GM12878 (cell line): ENCODE results near the gene PRKACG. TPM values are rescaled to one million over a fixed set of nuclear protein-coding genes. Genes with fewer than 3 reads are reported as not detected.

Experiments
- ASH2L ChIP-seq: fragments of 300-600, 200-600 bp; sonication (generic); IDR thresholded peaks from 2 replicates; pipeline ENCODE4 v1.6.1; 2017; ENCODE audit warnings: low read depth, mild to moderate bottlenecking, borderline replicate concordance
- CBX3 ChIP-seq: fragments of 200-600 bp; sonication (generic); IDR thresholded peaks from 2 replicates; pipeline ENCODE4 v1.6.1; 2016; ENCODE audit warnings: low read depth, borderline replicate concordance
- CHD1 ChIP-seq: IDR thresholded peaks from 2 replicates; pipeline ENCODE4 v1.6.1; 2012; ENCODE audit warnings: low read depth, low read length, improper control_type of control experiment
- CREM ChIP-seq: IDR thresholded peaks from 2 replicates; pipeline ENCODE4 v1.6.1; 2014; ENCODE audit warnings: antibody characterized with exemption, low read depth
- ESRRA ChIP-seq: IDR thresholded peaks from 2 replicates; pipeline ENCODE4 v1.6.1; 2012; ENCODE audit warnings: mild to moderate bottlenecking, low read length, improper control_type of control experiment
- JUNB ChIP-seq: IDR thresholded peaks from 2 replicates; pipeline ENCODE4 v1.6.1; 2016; ENCODE audit warnings: antibody characterized with exemption, mild to moderate bottlenecking
- KLF5 ChIP-seq: fragments of 450-650 bp; IDR thresholded peaks from 2 replicates; pipeline ENCODE4 v1.6.1; 2014; ENCODE audit warnings: mild to moderate bottlenecking; ENCODE audit not compliant: partially characterized antibody
- NBN ChIP-seq: fragments of 450-650 bp; IDR thresholded peaks from 2 replicates; pipeline ENCODE4 v1.6.1; 2016
- NFYA ChIP-seq: IDR thresholded peaks from 2 replicates; pipeline ENCODE4 v1.6.1; 2011; ENCODE audit warnings: low read depth, mild to moderate bottlenecking, low read length, improper control_type of control experiment, borderline replicate concordance
- PAX5 ChIP-seq: IDR thresholded peaks from 2 replicates; pipeline ENCODE4 v1.6.1; 2011; ENCODE audit warnings: low read depth, low read length, borderline replicate concordance
- RB1 ChIP-seq: fragments of 450-650 bp; formaldehyde crosslinking; IDR thresholded peaks from 2 replicates; pipeline ENCODE4 v1.6.1; 2017; ENCODE audit warnings: mild to moderate bottlenecking, borderline replicate concordance
- SIN3A ChIP-seq: IDR thresholded peaks from 2 replicates; pipeline ENCODE4 v1.6.1; 2012; ENCODE audit warnings: low read depth, low read length, improper control_type of control experiment
- SMARCA5 ChIP-seq: fragments of 450-650 bp; IDR thresholded peaks from 2 replicates; pipeline ENCODE4 v1.6.1; 2017; ENCODE audit warnings: mild to moderate bottlenecking
- SRF ChIP-seq, 2 experiments: IDR thresholded peaks; 2 replicates each; pipeline ENCODE4 v1.6.1; 2011; ENCODE audit warnings: low read depth in 2 of 2, low read length in 2 of 2, mild to moderate bottlenecking in 1 of 2, moderate library complexity in 1 of 2
- WRNIP1 ChIP-seq: IDR thresholded peaks from 2 replicates; pipeline ENCODE4 v1.6.1; 2011; ENCODE audit warnings: low read depth, low read length, improper control_type of control experiment, borderline replicate concordance
- YBX1 ChIP-seq: fragments of 450-650 bp; IDR thresholded peaks from 2 replicates; pipeline ENCODE4 v1.6.1; 2016; ENCODE audit warnings: antibody characterized with exemption
- ZBED1 ChIP-seq: IDR thresholded peaks from 2 replicates; pipeline ENCODE4 v1.6.1; 2016; ENCODE audit warnings: borderline replicate concordance
- ZBTB40 ChIP-seq: fragments of 450-650 bp; IDR thresholded peaks from 2 replicates; pipeline ENCODE4 v1.6.1; 2016; ENCODE audit warnings: mild to moderate bottlenecking, moderate library complexity, borderline replicate concordance
- ZNF274 ChIP-seq: IDR thresholded peaks from one replicate; pipeline ENCODE4 v1.8.0; 2011; ENCODE audit not compliant: insufficient read length, insufficient read depth
- polyA plus RNA-seq, 11 experiments: library from polyadenylated mRNA; depleted of rRNA in 4 of 11; unstranded in 6 of 11; stranded (reverse) in 5 of 11; fragments of >200 nt; fragmentation: Nextera tagmentation in 4 of 11; fragmentation: Illumina TruSeq in 1 of 11; extraction: Ambion mirVana in 4 of 11; extraction: Trizol in 1 of 11; gene quantifications; 1 replicate in 1 of 11; 2 replicates in 10 of 11; pipeline versions ENCODE4 v1.2.1 to v1.2.3, GENCODE V29; 2011 to 2016; ENCODE audit warnings: inconsistent platforms in 2 of 11, missing spikeins in 2 of 11, low read depth in 1 of 11
- total RNA-seq, 4 experiments: library from RNA; depleted of rRNA in 3 of 4; stranded (reverse); fragments of >200 nt in 3 of 4; fragmentation: Illumina TruSeq in 1 of 4; extraction: Trizol in 1 of 4; gene quantifications; 2 replicates each; pipeline versions ENCODE4 v1.2.1 to v1.2.3, GENCODE V29; 2013 to 2021
- TF ChIP-seq, protein P1 (sequence below): fragments of 150-350 bp; IDR thresholded peaks from 2 replicates; pipeline ENCODE4 v1.6.1; 2014; ENCODE audit warnings: mild to moderate bottlenecking, low read depth, low read length
- TF ChIP-seq, protein P2 (sequence below): fragments of 450-650 bp; formaldehyde crosslinking; IDR thresholded peaks from 2 replicates; pipeline ENCODE4 v1.5.0; 2022; ENCODE audit warnings: mild to moderate bottlenecking, missing genetic modification characterization
- TF ChIP-seq, protein P3 (sequence below): fragments of 450-650 bp; IDR thresholded peaks from 2 replicates; pipeline ENCODE4 v1.6.1; 2017; ENCODE audit warnings: mild to moderate bottlenecking, low read depth, inconsistent platforms; ENCODE audit not compliant: poor library complexity, severe bottlenecking

PRKACG gene
- total and polyA plus RNA-seq, 10 of the 15 experiments (the other 5 are each of a cell fraction or from before 2014, with no cell fraction given): not detected

DNA sequence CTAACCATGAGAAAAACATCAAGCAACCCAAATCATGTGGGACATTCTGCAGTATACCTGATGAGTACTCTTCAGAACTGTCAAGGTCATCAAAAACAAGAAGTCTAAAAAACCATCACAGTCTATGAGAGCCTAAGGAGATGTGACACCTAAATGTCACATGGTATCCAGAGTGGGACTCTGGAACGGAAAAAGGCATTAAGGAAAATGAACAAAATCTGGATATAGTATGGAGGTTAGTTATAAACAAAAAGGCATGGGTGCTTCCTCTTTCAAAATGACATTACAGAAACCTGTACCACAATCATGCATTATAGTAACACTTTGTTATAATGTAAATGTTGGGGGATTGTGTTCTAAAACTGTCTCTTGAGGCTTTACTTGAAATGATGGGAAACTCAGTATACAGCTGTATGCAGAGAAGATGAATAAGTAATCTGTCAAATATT is 47.4 kb downstream of the PRKACG start (continued):
- TF ChIP-seq, protein P1, sequence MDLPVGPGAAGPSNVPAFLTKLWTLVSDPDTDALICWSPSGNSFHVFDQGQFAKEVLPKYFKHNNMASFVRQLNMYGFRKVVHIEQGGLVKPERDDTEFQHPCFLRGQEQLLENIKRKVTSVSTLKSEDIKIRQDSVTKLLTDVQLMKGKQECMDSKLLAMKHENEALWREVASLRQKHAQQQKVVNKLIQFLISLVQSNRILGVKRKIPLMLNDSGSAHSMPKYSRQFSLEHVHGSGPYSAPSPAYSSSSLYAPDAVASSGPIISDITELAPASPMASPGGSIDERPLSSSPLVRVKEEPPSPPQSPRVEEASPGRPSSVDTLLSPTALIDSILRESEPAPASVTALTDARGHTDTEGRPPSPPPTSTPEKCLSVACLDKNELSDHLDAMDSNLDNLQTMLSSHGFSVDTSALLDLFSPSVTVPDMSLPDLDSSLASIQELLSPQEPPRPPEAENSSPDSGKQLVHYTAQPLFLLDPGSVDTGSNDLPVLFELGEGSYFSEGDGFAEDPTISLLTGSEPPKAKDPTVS: no peak
- TF ChIP-seq KLF5 (no peak), ZBED1 (no peak), RB1 (no peak), ZBTB40 (no peak), CREM (no peak), WRNIP1 (no peak), CBX3 (no peak), PAX5 (no peak), ASH2L (no peak), NBN (peak; percentile 29; the same call in 1 of the 2 replicates), ZNF274 (no peak), YBX1 (no peak), ESRRA (no peak), CHD1 (no peak), JUNB (peak; percentile 60), SMARCA5 (no peak), SIN3A (no peak), NFYA (no peak), SRF (IDR thresholded peaks at IDR 0.05; ENCODE audit: low read depth in 2 of 2, low read length in 2 of 2) (no peak)
- TF ChIP-seq, protein P2, sequence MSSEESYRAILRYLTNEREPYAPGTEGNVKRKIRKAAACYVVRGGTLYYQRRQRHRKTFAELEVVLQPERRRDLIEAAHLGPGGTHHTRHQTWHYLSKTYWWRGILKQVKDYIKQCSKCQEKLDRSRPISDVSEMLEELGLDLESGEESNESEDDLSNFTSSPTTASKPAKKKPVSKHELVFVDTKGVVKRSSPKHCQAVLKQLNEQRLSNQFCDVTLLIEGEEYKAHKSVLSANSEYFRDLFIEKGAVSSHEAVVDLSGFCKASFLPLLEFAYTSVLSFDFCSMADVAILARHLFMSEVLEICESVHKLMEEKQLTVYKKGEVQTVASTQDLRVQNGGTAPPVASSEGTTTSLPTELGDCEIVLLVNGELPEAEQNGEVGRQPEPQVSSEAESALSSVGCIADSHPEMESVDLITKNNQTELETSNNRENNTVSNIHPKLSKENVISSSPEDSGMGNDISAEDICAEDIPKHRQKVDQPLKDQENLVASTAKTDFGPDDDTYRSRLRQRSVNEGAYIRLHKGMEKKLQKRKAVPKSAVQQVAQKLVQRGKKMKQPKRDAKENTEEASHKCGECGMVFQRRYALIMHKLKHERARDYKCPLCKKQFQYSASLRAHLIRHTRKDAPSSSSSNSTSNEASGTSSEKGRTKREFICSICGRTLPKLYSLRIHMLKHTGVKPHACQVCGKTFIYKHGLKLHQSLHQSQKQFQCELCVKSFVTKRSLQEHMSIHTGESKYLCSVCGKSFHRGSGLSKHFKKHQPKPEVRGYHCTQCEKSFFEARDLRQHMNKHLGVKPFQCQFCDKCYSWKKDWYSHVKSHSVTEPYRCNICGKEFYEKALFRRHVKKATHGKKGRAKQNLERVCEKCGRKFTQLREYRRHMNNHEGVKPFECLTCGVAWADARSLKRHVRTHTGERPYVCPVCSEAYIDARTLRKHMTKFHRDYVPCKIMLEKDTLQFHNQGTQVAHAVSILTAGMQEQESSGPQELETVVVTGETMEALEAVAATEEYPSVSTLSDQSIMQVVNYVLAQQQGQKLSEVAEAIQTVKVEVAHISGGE (CRISPR knock-in tag): no peak
- TF ChIP-seq, protein P3, sequence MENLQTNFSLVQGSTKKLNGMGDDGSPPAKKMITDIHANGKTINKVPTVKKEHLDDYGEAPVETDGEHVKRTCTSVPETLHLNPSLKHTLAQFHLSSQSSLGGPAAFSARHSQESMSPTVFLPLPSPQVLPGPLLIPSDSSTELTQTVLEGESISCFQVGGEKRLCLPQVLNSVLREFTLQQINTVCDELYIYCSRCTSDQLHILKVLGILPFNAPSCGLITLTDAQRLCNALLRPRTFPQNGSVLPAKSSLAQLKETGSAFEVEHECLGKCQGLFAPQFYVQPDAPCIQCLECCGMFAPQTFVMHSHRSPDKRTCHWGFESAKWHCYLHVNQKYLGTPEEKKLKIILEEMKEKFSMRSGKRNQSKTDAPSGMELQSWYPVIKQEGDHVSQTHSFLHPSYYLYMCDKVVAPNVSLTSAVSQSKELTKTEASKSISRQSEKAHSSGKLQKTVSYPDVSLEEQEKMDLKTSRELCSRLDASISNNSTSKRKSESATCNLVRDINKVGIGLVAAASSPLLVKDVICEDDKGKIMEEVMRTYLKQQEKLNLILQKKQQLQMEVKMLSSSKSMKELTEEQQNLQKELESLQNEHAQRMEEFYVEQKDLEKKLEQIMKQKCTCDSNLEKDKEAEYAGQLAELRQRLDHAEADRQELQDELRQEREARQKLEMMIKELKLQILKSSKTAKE: peak; percentile 55
